Neural cell (in vitro differentiated cells): ENCODE measurements around the gene TIAL1. TPM values are rescaled to one million over a fixed set of nuclear protein-coding genes. Genes with fewer than 3 reads are reported as not detected.

ENCODE experiments used
- H2AFZ ChIP-seq: fragments of 200-600, 300-800 bp; sonication (generic), shearing (Covaris generic); 2 replicates; pipeline ENCODE4 v1.6.0; 2014; ENCODE audit warnings: low read depth, mild to moderate bottlenecking, antibody characterized with exemption, low read length, moderate library complexity
- H3F3A ChIP-seq: fragments of 200-600 bp; shearing (Covaris generic); 2 replicates; pipeline ENCODE4 v1.6.1; 2016; ENCODE audit warnings: mild to moderate bottlenecking, moderate library complexity, mixed read lengths, antibody characterized with exemption, low read length; ENCODE audit not compliant: insufficient read depth, poor library complexity, severe bottlenecking
- H3K27ac ChIP-seq: fragments of 200-600, 300-800 bp; sonication (generic), shearing (Covaris generic); 2 replicates; pipeline ENCODE4 v1.5.1; 2014; ENCODE audit warnings: mild to moderate bottlenecking, low read length, moderate library complexity
- H3K27me3 ChIP-seq: fragments of 300-800, 200-600 bp; sonication (generic), shearing (Covaris generic); 2 replicates; pipeline ENCODE4 v1.6.0; 2014; ENCODE audit warnings: mild to moderate bottlenecking, low read depth, low read length, moderate library complexity; ENCODE audit not compliant: insufficient read depth
- H3K36me3 ChIP-seq: fragments of 300-800, 200-600 bp; sonication (generic), shearing (Covaris generic); 2 replicates; pipeline ENCODE4 v1.5.1; 2014; ENCODE audit warnings: mild to moderate bottlenecking, antibody characterized with exemption, low read length, moderate library complexity; ENCODE audit not compliant: insufficient read depth
- H3K4me2 ChIP-seq: fragments of 300-800, 200-600 bp; sonication (generic), shearing (Covaris generic); 2 replicates; pipeline ENCODE4 v1.6.0; 2014; ENCODE audit warnings: mild to moderate bottlenecking, low read length
- H3K4me3 ChIP-seq: fragments of 300-800, 200-600 bp; sonication (generic), shearing (Covaris generic); 2 replicates; pipeline ENCODE4 v1.5.1; 2014; ENCODE audit warnings: mild to moderate bottlenecking, low read length, moderate library complexity
- H3K79me2 ChIP-seq: fragments of 200-600 bp; shearing (Covaris generic); replicated peaks from 2 replicates; pipeline ENCODE4 v1.6.0; 2014; ENCODE audit warnings: mild to moderate bottlenecking, low read length, moderate library complexity; ENCODE audit not compliant: insufficient read depth
- H3K9ac ChIP-seq: fragments of 300-800, 200-600 bp; sonication (generic), shearing (Covaris generic); 2 replicates; pipeline ENCODE4 v1.6.1; 2016; ENCODE audit warnings: mild to moderate bottlenecking, low read length, mixed read lengths
- H3K9me2 ChIP-seq: fragments of 200-600 bp; shearing (Covaris generic); 2 replicates; pipeline ENCODE4 v1.6.1; 2016; ENCODE audit warnings: mild to moderate bottlenecking, low read length, mixed read lengths; ENCODE audit not compliant: insufficient read depth
- H3K9me3 ChIP-seq: fragments of 200-600, 300-800 bp; sonication (generic), shearing (Covaris generic); 2 replicates; pipeline ENCODE4 v1.6.1; 2016; ENCODE audit warnings: mild to moderate bottlenecking, mixed run types, low read length, moderate library complexity, mixed read lengths
- H4K20me1 ChIP-seq: fragments of 200-600 bp; shearing (Covaris generic); 2 replicates; pipeline ENCODE4 v1.6.1; 2016; ENCODE audit warnings: mild to moderate bottlenecking, mixed run types; ENCODE audit not compliant: insufficient read depth
- EP300 ChIP-seq: fragments of 450-650 bp; conservative IDR thresholded peaks from 2 replicates; pipeline ENCODE4 v1.6.1; 2014; ENCODE audit warnings: antibody characterized with exemption, mild to moderate bottlenecking, moderate library complexity; ENCODE audit not compliant: poor library complexity, severe bottlenecking
- EZH2 ChIP-seq: fragments of 200-600, 300-800 bp; shearing (Covaris generic), sonication (generic); IDR thresholded peaks from 2 replicates; pipeline ENCODE4 v1.6.1; 2014; ENCODE audit warnings: antibody characterized with exemption, low read length, borderline replicate concordance, mild to moderate bottlenecking; ENCODE audit not compliant: insufficient read depth, poor library complexity, severe bottlenecking
- MXI1 ChIP-seq: fragments of 450-650 bp; conservative IDR thresholded peaks from 2 replicates; pipeline ENCODE4 v1.6.1; 2014; ENCODE audit warnings: antibody characterized with exemption, mild to moderate bottlenecking; ENCODE audit not compliant: poor library complexity, severe bottlenecking
- POLR2AphosphoS5 ChIP-seq: IDR thresholded peaks from 2 replicates; pipeline ENCODE4 v1.6.1; 2012
- RAD21 ChIP-seq: fragments of 450-650 bp; conservative IDR thresholded peaks from 2 replicates; pipeline ENCODE4 v1.6.1; 2014; ENCODE audit warnings: antibody characterized with exemption, mild to moderate bottlenecking, moderate library complexity
- SMC3 ChIP-seq: fragments of 450-650 bp; conservative IDR thresholded peaks from 2 replicates; pipeline ENCODE4 v1.6.1; 2014; ENCODE audit warnings: antibody characterized with exemption, mild to moderate bottlenecking, moderate library complexity; ENCODE audit not compliant: poor library complexity
- TAF1 ChIP-seq: IDR thresholded peaks from 2 replicates; pipeline ENCODE4 v1.6.1; 2012; ENCODE audit warnings: low read depth
- polyA plus RNA-seq: library from polyadenylated mRNA; depleted of rRNA; stranded (reverse); fragments of >200 nt; gene quantifications from 2 replicates; pipeline ENCODE4 v1.2.3, GENCODE V29; 2014
- TF ChIP-seq, protein P1 (sequence below): IDR thresholded peaks from 2 replicates; pipeline ENCODE4 v1.6.1; 2012; ENCODE audit warnings: borderline replicate concordance
- TF ChIP-seq, protein P2 (sequence below): fragments of 450-650 bp; IDR thresholded peaks from 2 replicates; pipeline ENCODE4 v1.5.1; 2014; ENCODE audit warnings: antibody characterized with exemption, mild to moderate bottlenecking, moderate library complexity; ENCODE audit not compliant: poor library complexity, severe bottlenecking

Gene TIAL1
- polyA plus RNA-seq, 1 donor from 2014 or later: 85.1 TPM

DNA sequence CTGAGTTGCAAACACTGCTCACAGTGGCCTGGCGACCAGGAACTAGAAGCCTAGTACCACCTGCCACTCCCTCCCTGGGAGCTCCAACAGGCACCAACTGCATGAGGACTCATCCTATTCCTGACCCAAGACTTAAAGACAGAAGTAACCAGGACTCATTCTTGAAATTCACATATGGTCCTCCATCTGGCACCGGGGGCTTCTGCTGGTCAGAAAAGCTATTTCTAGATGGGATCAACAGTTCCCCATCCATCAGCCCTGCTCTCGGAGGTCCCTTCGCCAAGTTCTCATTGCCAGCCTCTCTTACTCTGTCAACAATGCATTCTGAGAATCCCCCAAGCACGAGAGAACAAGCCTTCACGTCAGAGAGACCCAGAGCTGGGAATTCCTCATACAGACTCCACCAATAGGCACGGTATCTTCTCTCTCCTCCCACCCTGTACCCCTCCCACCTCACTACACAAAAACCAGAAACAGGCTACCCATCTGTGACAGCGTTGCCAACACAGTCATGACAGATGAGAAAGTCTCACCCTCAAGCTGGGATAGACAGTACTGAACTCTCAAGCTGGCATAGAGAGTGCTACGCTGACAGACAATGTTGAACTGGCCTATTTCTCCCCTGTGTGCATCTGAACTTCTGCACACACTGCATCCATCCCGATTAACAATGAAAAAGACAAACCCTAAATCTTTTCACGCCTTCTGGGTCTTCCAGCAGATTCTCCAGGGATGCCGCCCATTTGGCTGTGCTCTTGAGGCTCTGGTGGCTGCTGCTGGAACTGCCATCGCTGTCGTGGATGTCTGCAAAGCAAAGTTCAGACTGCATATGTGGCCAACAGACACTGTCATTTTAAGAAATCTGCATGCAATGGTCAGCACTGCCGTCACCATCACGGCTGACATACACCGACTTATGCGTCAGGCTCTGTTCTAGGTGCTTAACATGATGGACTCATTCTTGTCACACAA, 69.9 kb downstream of the TIAL1 start:
- H3K9ac ChIP-seq: no peak overlapping the region
- no peak for TF ChIP-seq EZH2
- no peak for TF ChIP-seq MXI1
- TF ChIP-seq, protein P1, sequence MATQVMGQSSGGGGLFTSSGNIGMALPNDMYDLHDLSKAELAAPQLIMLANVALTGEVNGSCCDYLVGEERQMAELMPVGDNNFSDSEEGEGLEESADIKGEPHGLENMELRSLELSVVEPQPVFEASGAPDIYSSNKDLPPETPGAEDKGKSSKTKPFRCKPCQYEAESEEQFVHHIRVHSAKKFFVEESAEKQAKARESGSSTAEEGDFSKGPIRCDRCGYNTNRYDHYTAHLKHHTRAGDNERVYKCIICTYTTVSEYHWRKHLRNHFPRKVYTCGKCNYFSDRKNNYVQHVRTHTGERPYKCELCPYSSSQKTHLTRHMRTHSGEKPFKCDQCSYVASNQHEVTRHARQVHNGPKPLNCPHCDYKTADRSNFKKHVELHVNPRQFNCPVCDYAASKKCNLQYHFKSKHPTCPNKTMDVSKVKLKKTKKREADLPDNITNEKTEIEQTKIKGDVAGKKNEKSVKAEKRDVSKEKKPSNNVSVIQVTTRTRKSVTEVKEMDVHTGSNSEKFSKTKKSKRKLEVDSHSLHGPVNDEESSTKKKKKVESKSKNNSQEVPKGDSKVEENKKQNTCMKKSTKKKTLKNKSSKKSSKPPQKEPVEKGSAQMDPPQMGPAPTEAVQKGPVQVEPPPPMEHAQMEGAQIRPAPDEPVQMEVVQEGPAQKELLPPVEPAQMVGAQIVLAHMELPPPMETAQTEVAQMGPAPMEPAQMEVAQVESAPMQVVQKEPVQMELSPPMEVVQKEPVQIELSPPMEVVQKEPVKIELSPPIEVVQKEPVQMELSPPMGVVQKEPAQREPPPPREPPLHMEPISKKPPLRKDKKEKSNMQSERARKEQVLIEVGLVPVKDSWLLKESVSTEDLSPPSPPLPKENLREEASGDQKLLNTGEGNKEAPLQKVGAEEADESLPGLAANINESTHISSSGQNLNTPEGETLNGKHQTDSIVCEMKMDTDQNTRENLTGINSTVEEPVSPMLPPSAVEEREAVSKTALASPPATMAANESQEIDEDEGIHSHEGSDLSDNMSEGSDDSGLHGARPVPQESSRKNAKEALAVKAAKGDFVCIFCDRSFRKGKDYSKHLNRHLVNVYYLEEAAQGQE: no peak
- TF ChIP-seq SMC3: no peak
- TF ChIP-seq, protein P2, sequence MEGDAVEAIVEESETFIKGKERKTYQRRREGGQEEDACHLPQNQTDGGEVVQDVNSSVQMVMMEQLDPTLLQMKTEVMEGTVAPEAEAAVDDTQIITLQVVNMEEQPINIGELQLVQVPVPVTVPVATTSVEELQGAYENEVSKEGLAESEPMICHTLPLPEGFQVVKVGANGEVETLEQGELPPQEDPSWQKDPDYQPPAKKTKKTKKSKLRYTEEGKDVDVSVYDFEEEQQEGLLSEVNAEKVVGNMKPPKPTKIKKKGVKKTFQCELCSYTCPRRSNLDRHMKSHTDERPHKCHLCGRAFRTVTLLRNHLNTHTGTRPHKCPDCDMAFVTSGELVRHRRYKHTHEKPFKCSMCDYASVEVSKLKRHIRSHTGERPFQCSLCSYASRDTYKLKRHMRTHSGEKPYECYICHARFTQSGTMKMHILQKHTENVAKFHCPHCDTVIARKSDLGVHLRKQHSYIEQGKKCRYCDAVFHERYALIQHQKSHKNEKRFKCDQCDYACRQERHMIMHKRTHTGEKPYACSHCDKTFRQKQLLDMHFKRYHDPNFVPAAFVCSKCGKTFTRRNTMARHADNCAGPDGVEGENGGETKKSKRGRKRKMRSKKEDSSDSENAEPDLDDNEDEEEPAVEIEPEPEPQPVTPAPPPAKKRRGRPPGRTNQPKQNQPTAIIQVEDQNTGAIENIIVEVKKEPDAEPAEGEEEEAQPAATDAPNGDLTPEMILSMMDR: no peak
- TF ChIP-seq EP300: no peak
- TF ChIP-seq RAD21: no peak
- TF ChIP-seq TAF1: no peak
- no peak for TF ChIP-seq POLR2AphosphoS5

DNA sequence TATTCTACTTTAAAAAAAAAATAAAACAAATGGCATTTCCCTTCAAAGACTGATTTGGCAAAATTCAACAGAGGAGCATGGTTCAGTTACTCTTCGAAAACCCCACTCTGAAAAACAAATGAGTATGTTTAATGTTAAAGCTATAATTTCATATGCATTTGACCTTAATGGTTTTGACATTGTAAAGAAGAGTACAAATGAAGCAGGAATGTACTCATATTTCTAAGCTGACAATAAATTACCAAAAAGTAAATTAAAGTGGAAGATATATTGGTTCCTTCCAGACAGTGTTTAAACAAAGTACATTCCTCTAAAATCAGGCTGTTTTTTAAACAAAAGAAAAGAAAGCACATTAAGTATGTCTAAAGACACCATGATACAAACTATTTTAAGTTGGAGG, 70.6 kb downstream of the TIAL1 start:
- Histone ChIP-seq H3K4me2 (no peak overlapping the region), H3K9me3 (no peaks in the 10 kb centered on the region), H4K20me1 (no peaks in the 10 kb centered on the region), H3K9me2 (no peaks in the 10 kb centered on the region), H3K79me2 (no peaks in the 10 kb centered on the region), H2AFZ (no peak overlapping the region), H3K36me3 (no peaks in the 10 kb centered on the region), H3K4me3 (no peak overlapping the region), H3K27me3 (no peaks in the 10 kb centered on the region), H3K9ac (no peak overlapping the region), H3K27ac (no peak overlapping the region), H3F3A (no peaks in the 10 kb centered on the region)
- TF ChIP-seq RAD21 (no peak), MXI1 (no peak), EP300 (no peak), SMC3 (no peak), TAF1 (no peak), EZH2 (no peak), POLR2AphosphoS5 (no peak)
- TF ChIP-seq, protein P1: no peak
- TF ChIP-seq, protein P2: no peak

More for the DNA sequence above, 69.9 kb downstream of the TIAL1 start:
- Histone ChIP-seq H3K79me2 (no peaks in the 10 kb centered on the region), H3K36me3 (no peaks in the 10 kb centered on the region), H3K9me2 (no peaks in the 10 kb centered on the region), H3K27me3 (no peaks in the 10 kb centered on the region), H3K4me2 (no peak overlapping the region), H4K20me1 (no peaks in the 10 kb centered on the region), H3K4me3 (no peak overlapping the region), H2AFZ (no peak overlapping the region), H3K27ac (no peak overlapping the region), H3K9me3 (no peaks in the 10 kb centered on the region), H3F3A (no peaks in the 10 kb centered on the region)
